ENCODE results near the gene TRIO.

Gene TRIO

GRCh38 chr5:14450018-14450524 lies 306.9 kb downstream of the TRIO start:
- peak; percentile 86 for DNase-seq (ENCODE audit: low read depth)
- H3K4me3 ChIP-seq (ENCODE audit: control insufficient read depth, low read depth, low read length), result no peak overlapping the region
- TF ChIP-seq, protein P1, sequence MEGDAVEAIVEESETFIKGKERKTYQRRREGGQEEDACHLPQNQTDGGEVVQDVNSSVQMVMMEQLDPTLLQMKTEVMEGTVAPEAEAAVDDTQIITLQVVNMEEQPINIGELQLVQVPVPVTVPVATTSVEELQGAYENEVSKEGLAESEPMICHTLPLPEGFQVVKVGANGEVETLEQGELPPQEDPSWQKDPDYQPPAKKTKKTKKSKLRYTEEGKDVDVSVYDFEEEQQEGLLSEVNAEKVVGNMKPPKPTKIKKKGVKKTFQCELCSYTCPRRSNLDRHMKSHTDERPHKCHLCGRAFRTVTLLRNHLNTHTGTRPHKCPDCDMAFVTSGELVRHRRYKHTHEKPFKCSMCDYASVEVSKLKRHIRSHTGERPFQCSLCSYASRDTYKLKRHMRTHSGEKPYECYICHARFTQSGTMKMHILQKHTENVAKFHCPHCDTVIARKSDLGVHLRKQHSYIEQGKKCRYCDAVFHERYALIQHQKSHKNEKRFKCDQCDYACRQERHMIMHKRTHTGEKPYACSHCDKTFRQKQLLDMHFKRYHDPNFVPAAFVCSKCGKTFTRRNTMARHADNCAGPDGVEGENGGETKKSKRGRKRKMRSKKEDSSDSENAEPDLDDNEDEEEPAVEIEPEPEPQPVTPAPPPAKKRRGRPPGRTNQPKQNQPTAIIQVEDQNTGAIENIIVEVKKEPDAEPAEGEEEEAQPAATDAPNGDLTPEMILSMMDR (conservative IDR thresholded peaks at IDR 0.05; ENCODE audit: control insufficient read depth, insufficient read depth, low read depth, low read length), result no peak

DNA sequence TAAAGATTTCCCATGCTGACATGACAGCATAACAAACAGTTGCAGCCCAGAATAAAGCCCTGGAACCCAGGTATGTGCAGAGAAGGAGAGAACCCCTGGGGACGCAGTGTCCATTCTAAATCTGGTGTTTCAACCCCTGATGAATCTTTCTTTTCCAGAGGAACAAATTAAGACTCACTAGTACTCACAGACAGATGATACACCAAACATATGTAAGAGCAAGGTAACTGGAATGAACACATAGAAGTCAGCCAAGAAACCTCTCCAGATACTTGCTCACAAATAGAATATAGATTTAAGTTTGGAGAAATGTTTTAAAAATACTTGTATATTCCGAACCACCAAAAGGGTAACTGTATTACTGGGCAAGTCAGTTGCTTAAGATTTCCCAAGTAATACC lies 307.6 kb downstream of the TRIO start:
- H3K4me3 ChIP-seq (ENCODE audit: control insufficient read depth, low read depth, low read length), result no peak overlapping the region
- DNase-seq (ENCODE audit: low read depth), result no peak
- TF ChIP-seq, protein P1 (conservative IDR thresholded peaks at IDR 0.05; ENCODE audit: control insufficient read depth, insufficient read depth, low read depth, low read length), result no peak

DNA sequence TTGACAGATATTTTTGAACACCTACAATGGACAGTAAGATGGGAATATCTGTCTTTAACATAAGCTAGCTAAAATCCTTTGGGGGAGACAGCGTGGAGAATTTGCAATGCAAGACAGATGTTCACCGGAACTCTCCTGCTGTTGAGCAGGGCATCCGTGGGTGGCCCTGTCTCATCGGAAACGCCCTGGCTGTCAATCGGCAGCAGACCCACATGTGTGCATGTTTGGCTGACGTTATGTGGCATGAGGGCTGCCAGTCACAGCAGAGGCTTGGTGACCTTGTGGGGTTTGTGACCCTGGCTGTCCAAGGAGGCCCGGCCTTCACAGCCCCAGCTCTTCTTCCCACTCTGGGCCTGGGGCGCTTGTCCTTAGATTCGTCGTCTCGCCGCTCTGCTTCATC lies 308.7 kb downstream of the TRIO start:
- no peak for DNase-seq (ENCODE audit: low read depth)
- no peak overlapping the region for H3K4me3 ChIP-seq (ENCODE audit: control insufficient read depth, low read depth, low read length)
- TF ChIP-seq, protein P1 (conservative IDR thresholded peaks at IDR 0.05; ENCODE audit: control insufficient read depth, insufficient read depth, low read depth, low read length), result no peak

DNA sequence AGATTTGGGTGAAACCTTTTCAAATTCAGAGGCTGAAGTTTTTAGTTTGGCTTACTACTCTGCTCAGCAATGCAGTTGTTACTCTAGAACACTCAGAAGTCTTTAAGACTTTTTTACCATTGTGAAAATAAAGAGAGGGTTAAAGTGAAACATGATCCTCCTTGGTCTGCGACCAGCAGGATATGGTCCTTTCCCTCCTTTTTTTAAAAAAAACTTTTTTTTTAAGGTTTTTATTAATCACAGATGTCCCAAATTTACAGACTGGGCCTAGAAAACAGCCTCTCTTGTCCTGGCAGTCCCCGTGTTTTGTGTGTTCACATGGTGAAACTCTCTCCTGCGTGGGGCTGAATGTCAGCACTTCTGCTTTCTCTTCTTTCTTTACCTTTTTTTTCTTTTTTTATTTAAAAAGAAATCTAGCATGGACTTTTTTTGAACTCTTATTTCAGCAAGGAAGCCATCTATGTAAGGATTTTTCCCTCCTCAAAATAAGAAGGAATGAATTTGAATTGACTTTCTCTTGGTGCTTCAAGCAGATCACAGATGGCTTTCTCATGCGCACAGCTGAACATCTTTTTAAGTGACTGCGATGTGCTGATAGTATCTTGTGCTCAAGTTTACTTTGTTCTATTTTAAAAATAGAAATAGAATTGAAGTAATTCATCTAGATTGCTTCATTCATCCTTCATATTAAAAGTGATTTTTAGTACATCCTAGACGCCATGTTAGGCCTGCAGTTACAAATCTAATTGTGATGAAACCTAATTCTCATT lies 309.7 kb downstream of the TRIO start:
- TF ChIP-seq, protein P1 (conservative IDR thresholded peaks at IDR 0.05; ENCODE audit: control insufficient read depth, insufficient read depth, low read depth, low read length), result no peak
- H3K4me3 ChIP-seq (ENCODE audit: control insufficient read depth, low read depth, low read length), result no peak overlapping the region
- peak; percentile 68 for DNase-seq (ENCODE audit: low read depth)

- H3K4me3 ChIP-seq (ENCODE audit: control insufficient read depth, low read depth, low read length), result no peak overlapping the region
- DNase-seq (ENCODE audit: low read depth), result no peak
- TF ChIP-seq, protein P1 (conservative IDR thresholded peaks at IDR 0.05; ENCODE audit: control insufficient read depth, insufficient read depth, low read depth, low read length), result no peak
Measured at GRCh38 chr5:14453481-14453880, 310.3 kb downstream of the TRIO start.

GRCh38 chr5:14455814-14456321 lies 312.7 kb downstream of the TRIO start:
- no peak for DNase-seq (ENCODE audit: low read depth)

More at GRCh38 chr5:14455814-14456321, 312.7 kb downstream of the TRIO start:
- TF ChIP-seq, protein P1 (conservative IDR thresholded peaks at IDR 0.05; ENCODE audit: control insufficient read depth, insufficient read depth, low read depth, low read length), result no peak
- H3K4me3 ChIP-seq (ENCODE audit: control insufficient read depth, low read depth, low read length), result no peak overlapping the region

All from fibroblast of mammary gland (primary cell).